WTC11 (cell line): ENCODE measurements around the gene TPM3. TPM values are rescaled to one million over a fixed set of nuclear protein-coding genes. Genes with fewer than 3 reads are reported as not detected.
A peak's percentile ranks its signal among the peaks of the same experiment; 100 is the strongest.
"Not testable (repeated sequence)": the region's sequence is repeated elsewhere in the genome, so short reads cannot be mapped to it uniquely, and the experiment has no call there.

ENCODE experiments used
- ATAC-seq: fragments of 200-7000 bp; cut with Tn5 transposase; 2 replicates; pipeline ENCODE4 v1.10.0; 2021; ENCODE audit warnings: mild to moderate bottlenecking, moderate library complexity
- CTCF ChIA-PET: fragments of 300-600 bp; sonication (Branson Sonifier 250); formaldehyde crosslinking; loops from one replicate; lab custom pipeline; 2021; ENCODE audit warnings: antibody characterized with exemption; lab: Charles Lee
- POLR2A ChIA-PET: fragments of 350-600 bp; sonication (Branson Sonifier 250); formaldehyde crosslinking; loops from one replicate; lab custom pipeline; 2021; ENCODE audit warnings: antibody characterized with exemption; lab: Charles Lee
- DNase-seq: peaks from one replicate; pipeline ENCODE4 v3.0.0; 2021; ENCODE audit warnings: low spot score
- H3K27ac Mint-ChIP-seq: 2 replicates; pipeline ENCODE4 v1.8.0; 2021; ENCODE audit warnings: mixed read lengths
- H3K27me3 Mint-ChIP-seq: 2 replicates; pipeline ENCODE4 v1.8.0; 2021; ENCODE audit warnings: low read depth, mild to moderate bottlenecking, moderate library complexity, mixed read lengths
- H3K36me3 Mint-ChIP-seq: 2 replicates; pipeline ENCODE4 v1.8.0; 2021; ENCODE audit warnings: mixed read lengths
- H3K4me1 Mint-ChIP-seq: 2 replicates; pipeline ENCODE4 v1.8.0; 2022; ENCODE audit warnings: mixed read lengths
- H3K4me3 Mint-ChIP-seq: 2 replicates; pipeline ENCODE4 v1.8.0; 2021; ENCODE audit warnings: mild to moderate bottlenecking, moderate library complexity, mixed read lengths
- H3K9me3 Mint-ChIP-seq: 2 replicates; pipeline ENCODE4 v1.8.0; 2021; ENCODE audit warnings: mixed read lengths
- CTCF ChIP-seq: fragments of 200-600 bp; IDR thresholded peaks from 2 replicates; pipeline ENCODE4 v1.8.0; 2022; ENCODE audit warnings: antibody characterized with exemption
- E2F1 ChIP-seq: sonication (generic); formaldehyde crosslinking; IDR thresholded peaks from 2 replicates; pipeline ENCODE4 v1.8.0; 2022; ENCODE audit warnings: mild to moderate bottlenecking, missing genetic modification reagents
- FOXJ3 ChIP-seq: sonication (generic); formaldehyde crosslinking; IDR thresholded peaks from 2 replicates; pipeline ENCODE4 v1.9.0; 2021; ENCODE audit warnings: missing genetic modification reagents, mild to moderate bottlenecking, borderline replicate concordance
- FOXP1 ChIP-seq: sonication (generic); formaldehyde crosslinking; IDR thresholded peaks from 2 replicates; pipeline ENCODE4 v1.8.0; 2022; ENCODE audit warnings: missing genetic modification reagents, mild to moderate bottlenecking, moderate library complexity, borderline replicate concordance
- IRF1 ChIP-seq: sonication (generic); formaldehyde crosslinking; IDR thresholded peaks from 2 replicates; pipeline ENCODE4 v1.8.0; 2023; ENCODE audit warnings: missing genetic modification reagents
- MAX ChIP-seq: sonication (generic); formaldehyde crosslinking; IDR thresholded peaks from 2 replicates; pipeline ENCODE4 v1.8.0; 2022; ENCODE audit warnings: mild to moderate bottlenecking, missing genetic modification reagents
- MXD4 ChIP-seq: fragments of 250-450 bp; sonication (Bioruptor Pico); IDR thresholded peaks from 2 replicates; pipeline ENCODE4 v1.8.0; 2021; ENCODE audit warnings: mild to moderate bottlenecking, moderate library complexity, borderline replicate concordance
- NR3C1 ChIP-seq: sonication (generic); formaldehyde crosslinking; conservative IDR thresholded peaks from 2 replicates; pipeline ENCODE4 v1.8.1; 2023; ENCODE audit warnings: low read depth, mild to moderate bottlenecking, missing genetic modification reagents
- OVOL2 ChIP-seq: fragments of 250-450 bp; sonication (Bioruptor Pico); IDR thresholded peaks from 2 replicates; pipeline ENCODE4 v1.9.0; 2021; ENCODE audit warnings: mild to moderate bottlenecking, borderline replicate concordance
- PRRX2 ChIP-seq: fragments of 250-450 bp; sonication (Bioruptor Pico); IDR thresholded peaks from 2 replicates; pipeline ENCODE4 v1.8.0; 2021; ENCODE audit warnings: mild to moderate bottlenecking
- RORB ChIP-seq: fragments of 250-450 bp; sonication (Bioruptor Pico); IDR thresholded peaks from 2 replicates; pipeline ENCODE4 v1.9.0; 2021; ENCODE audit warnings: mild to moderate bottlenecking
- SMAD4 ChIP-seq: sonication (generic); formaldehyde crosslinking; IDR thresholded peaks from 2 replicates; pipeline ENCODE4 v1.8.0; 2022; ENCODE audit warnings: mild to moderate bottlenecking, missing genetic modification reagents
- TEAD1 ChIP-seq: sonication (generic); formaldehyde crosslinking; IDR thresholded peaks from 2 replicates; pipeline ENCODE4 v1.8.0; 2022; ENCODE audit warnings: mild to moderate bottlenecking, missing genetic modification reagents
- ZMAT4 ChIP-seq: fragments of 250-450 bp; sonication (Bioruptor Pico); IDR thresholded peaks from 2 replicates; pipeline ENCODE4 v1.9.0; 2021; ENCODE audit warnings: mild to moderate bottlenecking
- ZNF138 ChIP-seq: sonication (generic); formaldehyde crosslinking; conservative IDR thresholded peaks from 2 replicates; pipeline ENCODE4 v1.8.1; 2022; ENCODE audit warnings: mild to moderate bottlenecking, moderate library complexity, missing genetic modification reagents
- ZNF219 ChIP-seq: sonication (generic); formaldehyde crosslinking; IDR thresholded peaks from 2 replicates; pipeline ENCODE4 v1.8.0; 2023; ENCODE audit warnings: missing genetic modification reagents, mild to moderate bottlenecking, borderline replicate concordance
- ZNF396 ChIP-seq: fragments of 250-450 bp; sonication (Bioruptor Pico); IDR thresholded peaks from 2 replicates; pipeline ENCODE4 v1.8.0; 2021; ENCODE audit warnings: mild to moderate bottlenecking, moderate library complexity, borderline replicate concordance
- ZNF416 ChIP-seq: fragments of 250-450 bp; sonication (Bioruptor Pico); IDR thresholded peaks from 2 replicates; pipeline ENCODE4 v1.9.0; 2021; ENCODE audit warnings: mild to moderate bottlenecking, inconsistent platforms
- ZNF425 ChIP-seq: fragments of 250-450 bp; sonication (Bioruptor Pico); conservative IDR thresholded peaks from 2 replicates; pipeline ENCODE4 v1.9.0; 2021; ENCODE audit warnings: mild to moderate bottlenecking
- total RNA-seq: library from RNA; stranded (reverse); gene quantifications from 3 replicates; pipeline ENCODE4 v1.2.3, GENCODE V29; 2021
- TF ChIP-seq, protein P1 (sequence below): sonication (generic); formaldehyde crosslinking; IDR thresholded peaks from 2 replicates; pipeline ENCODE4 v1.8.1; 2023; ENCODE audit warnings: mild to moderate bottlenecking, moderate library complexity, missing genetic modification reagents
- TF ChIP-seq, protein P2 (sequence below): sonication (generic); formaldehyde crosslinking; IDR thresholded peaks from 2 replicates; pipeline ENCODE4 v1.8.1; 2022; ENCODE audit warnings: mild to moderate bottlenecking, moderate library complexity, missing genetic modification reagents

The TPM3 gene
- total RNA-seq, 1 experiment from 2014 or later: 614 TPM

- TF ChIP-seq ZNF425 (no peak), MAX (CRISPR knock-in tag) (no peak), TEAD1 (CRISPR knock-in tag) (no peak), OVOL2 (CRISPR knock-in tag) (no peak), IRF1 (CRISPR knock-in tag) (no peak), NR3C1 (no peak)
Observed at GRCh38 chr1:154206196-154206595, 14.3 kb upstream of the TPM3 start, which contains the start of gene CFAP141 (continued).

DNA sequence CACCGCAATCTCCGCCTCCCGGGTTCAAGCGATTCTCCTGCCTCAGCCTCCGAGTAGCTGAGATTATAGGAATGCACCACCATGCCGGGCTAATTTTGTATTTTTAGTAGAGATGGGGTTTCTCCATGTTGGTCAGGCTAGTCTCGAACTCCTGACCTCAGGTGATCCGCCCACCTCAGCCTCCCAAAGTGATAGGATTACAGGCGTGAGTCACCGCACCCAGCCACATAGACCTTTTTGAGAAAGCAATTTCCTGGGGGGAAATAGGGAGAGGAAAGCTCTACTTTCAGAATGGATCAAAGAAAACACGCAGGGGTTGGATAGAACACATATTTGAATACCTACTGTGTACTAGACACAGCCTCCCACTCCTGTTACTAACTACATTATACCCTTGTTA lies 13.9 kb upstream of the TPM3 start:
- H3K9me3 Mint-ChIP-seq, CTCF ChIA-PET, ATAC-seq, POLR2A ChIA-PET, DNase-seq, H3K27ac Mint-ChIP-seq, H3K4me1 Mint-ChIP-seq, H3K27me3 Mint-ChIP-seq, H3K4me3 Mint-ChIP-seq: not testable (repeated sequence)
- peaks cover 38% of the 10 kb centered on the region for H3K36me3 Mint-ChIP-seq

GRCh38 chr1:154199563-154199879 lies 7.6 kb upstream of the TPM3 start:
- DNase-seq (no peak), ATAC-seq (peak; percentile 29; the same call in 1 of the 2 replicates)
- Mint-ChIP-seq H3K36me3 (no peaks in the 10 kb centered on the region), H3K4me3 (no peak overlapping the region), H3K27ac (no peak overlapping the region), H3K9me3 (no peaks in the 10 kb centered on the region), H3K4me1 (peaks cover 2% of the 10 kb centered on the region; the same call in 1 of the 2 replicates), H3K27me3 (no peaks in the 10 kb centered on the region)
- POLR2A ChIA-PET: interaction anchor here (0.7 to 1.5 kb wide), 3 partner anchors 10 to 14 kb away, joined by 3 to 4 read pairs (median 4); no protein-coding TSS in a partner anchor
- CTCF ChIA-PET: interaction anchor here (0.5 to 2.6 kb wide), 21 partner anchors 8 to 347 kb away, joined by 3 to 20 read pairs (median 3); partner anchors contain the start of genes ATP8B2, HAX1 and UBAP2L
- TF ChIP-seq ZNF396 (CRISPR knock-in tag) (no peak), TEAD1 (CRISPR knock-in tag) (no peak), ZMAT4 (no peak), PRRX2 (CRISPR knock-in tag) (no peak), E2F1 (CRISPR knock-in tag) (no peak), MXD4 (CRISPR knock-in tag) (no peak), CTCF (no peak), ZNF219 (CRISPR knock-in tag) (no peak), ZNF138 (CRISPR knock-in tag) (no peak), RORB (CRISPR knock-in tag) (no peak), IRF1 (CRISPR knock-in tag) (no peak), SMAD4 (CRISPR knock-in tag) (no peak), ZNF416 (CRISPR knock-in tag) (no peak), FOXP1 (CRISPR knock-in tag) (no peak), FOXJ3 (no peak)
- TF ChIP-seq, protein P1, sequence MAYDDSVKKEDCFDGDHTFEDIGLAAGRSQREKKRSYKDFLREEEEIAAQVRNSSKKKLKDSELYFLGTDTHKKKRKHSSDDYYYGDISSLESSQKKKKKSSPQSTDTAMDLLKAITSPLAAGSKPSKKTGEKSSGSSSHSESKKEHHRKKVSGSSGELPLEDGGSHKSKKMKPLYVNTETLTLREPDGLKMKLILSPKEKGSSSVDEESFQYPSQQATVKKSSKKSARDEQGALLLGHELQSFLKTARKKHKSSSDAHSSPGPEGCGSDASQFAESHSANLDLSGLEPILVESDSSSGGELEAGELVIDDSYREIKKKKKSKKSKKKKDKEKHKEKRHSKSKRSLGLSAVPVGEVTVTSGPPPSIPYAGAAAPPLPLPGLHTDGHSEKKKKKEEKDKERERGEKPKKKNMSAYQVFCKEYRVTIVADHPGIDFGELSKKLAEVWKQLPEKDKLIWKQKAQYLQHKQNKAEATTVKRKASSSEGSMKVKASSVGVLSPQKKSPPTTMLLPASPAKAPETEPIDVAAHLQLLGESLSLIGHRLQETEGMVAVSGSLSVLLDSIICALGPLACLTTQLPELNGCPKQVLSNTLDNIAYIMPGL (CRISPR knock-in tag): no peak
- TF ChIP-seq, protein P2, sequence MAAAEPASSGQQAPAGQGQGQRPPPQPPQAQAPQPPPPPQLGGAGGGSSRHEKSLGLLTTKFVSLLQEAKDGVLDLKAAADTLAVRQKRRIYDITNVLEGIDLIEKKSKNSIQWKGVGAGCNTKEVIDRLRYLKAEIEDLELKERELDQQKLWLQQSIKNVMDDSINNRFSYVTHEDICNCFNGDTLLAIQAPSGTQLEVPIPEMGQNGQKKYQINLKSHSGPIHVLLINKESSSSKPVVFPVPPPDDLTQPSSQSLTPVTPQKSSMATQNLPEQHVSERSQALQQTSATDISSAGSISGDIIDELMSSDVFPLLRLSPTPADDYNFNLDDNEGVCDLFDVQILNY (CRISPR knock-in tag): no peak
